Stimulated activated memory B cell treated with anti-CD40 and anti-IgM and Interleukin-4, amounts not matched to agents 10 μg/mL and 1 μg/mL and 100 μg/mL, for 72 hours (primary cell): Measurements from ENCODE around the gene INCA1.
"Not testable (repeated sequence)": the region's sequence is repeated elsewhere in the genome, so short reads cannot be mapped to it uniquely, and the experiment has no call there.

Source experiments
- ATAC-seq: fragments of 150-1000 bp; cut with Tn5 transposase; 2 replicates; pipeline ENCODE4 v1.10.0; 2021
- H3K27ac Mint-ChIP-seq: one replicate; pipeline ENCODE4 v1.8.0; 2022; ENCODE audit warnings: mild to moderate bottlenecking, mixed read lengths
- H3K27me3 Mint-ChIP-seq: one replicate; pipeline ENCODE4 v1.8.0; 2022; ENCODE audit warnings: mixed read lengths
- H3K36me3 Mint-ChIP-seq: one replicate; pipeline ENCODE4 v1.8.0; 2022; ENCODE audit warnings: mixed read lengths
- H3K4me1 Mint-ChIP-seq: one replicate; pipeline ENCODE4 v1.8.0; 2022; ENCODE audit warnings: mixed read lengths
- H3K4me3 Mint-ChIP-seq: one replicate; pipeline ENCODE4 v1.8.0; 2022; ENCODE audit warnings: mild to moderate bottlenecking, moderate library complexity, mixed read lengths
- H3K9me3 Mint-ChIP-seq: one replicate; pipeline ENCODE4 v1.8.0; 2022; ENCODE audit warnings: mixed read lengths

The INCA1 gene, protein sequence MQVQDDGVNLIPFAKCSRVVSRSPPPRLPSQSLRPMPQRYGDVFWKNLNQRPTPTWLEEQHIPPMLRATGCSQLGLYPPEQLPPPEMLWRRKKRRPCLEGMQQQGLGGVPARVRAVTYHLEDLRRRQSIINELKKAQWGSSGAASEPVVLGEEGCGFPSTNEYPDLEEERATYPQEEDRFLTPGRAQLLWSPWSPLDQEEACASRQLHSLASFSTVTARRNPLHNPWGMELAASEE

GRCh38 chr17:4997302-4998026, at the start of gene INCA1, which contains the start of gene KIF1C:
Gene INCA1, minus strand, starts transcription at chr17:4997522. Its CDS starts 3,085 bp downstream, at chr17:4994437.
Gene KIF1C, plus strand, starts transcription at chr17:4997950. Its CDS starts 2,297 bp downstream, at chr17:5000247.
- H3K4me3 Mint-ChIP-seq = peak within 1 kb of the TSS; percentile 97
- peaks cover 34% of the 10 kb centered on the region for H3K4me1 Mint-ChIP-seq
- peaks cover 10% of the 10 kb centered on the region for H3K27me3 Mint-ChIP-seq
- H3K36me3 Mint-ChIP-seq = peaks cover 23% of the 10 kb centered on the region
- no peaks in the 10 kb centered on the region for H3K9me3 Mint-ChIP-seq
- H3K27ac Mint-ChIP-seq = peak within 1 kb of the TSS; percentile 85
- ATAC-seq = peak; percentile 96

GRCh38 chr17:5045496-5045895, 48.2 kb upstream of the INCA1 start:
- H3K36me3 Mint-ChIP-seq = no peaks in the 10 kb centered on the region
- H3K9me3 Mint-ChIP-seq = no peaks in the 10 kb centered on the region
- no peak for ATAC-seq
- no peaks in the 10 kb centered on the region for H3K27me3 Mint-ChIP-seq
- H3K27ac Mint-ChIP-seq = no peak overlapping the region
- H3K4me1 Mint-ChIP-seq = peaks cover 38% of the 10 kb centered on the region
- H3K4me3 Mint-ChIP-seq = no peak overlapping the region

GRCh38 chr17:5044630-5045029, 47.3 kb upstream of the INCA1 start:
- Mint-ChIP-seq H3K36me3 (no peaks in the 10 kb centered on the region), H3K27me3 (no peaks in the 10 kb centered on the region), H3K4me1 (peaks cover 30% of the 10 kb centered on the region), H3K4me3 (no peak overlapping the region), H3K27ac (peak overlapping the region; percentile 31), H3K9me3 (no peaks in the 10 kb centered on the region)
- ATAC-seq = no peak

DNA sequence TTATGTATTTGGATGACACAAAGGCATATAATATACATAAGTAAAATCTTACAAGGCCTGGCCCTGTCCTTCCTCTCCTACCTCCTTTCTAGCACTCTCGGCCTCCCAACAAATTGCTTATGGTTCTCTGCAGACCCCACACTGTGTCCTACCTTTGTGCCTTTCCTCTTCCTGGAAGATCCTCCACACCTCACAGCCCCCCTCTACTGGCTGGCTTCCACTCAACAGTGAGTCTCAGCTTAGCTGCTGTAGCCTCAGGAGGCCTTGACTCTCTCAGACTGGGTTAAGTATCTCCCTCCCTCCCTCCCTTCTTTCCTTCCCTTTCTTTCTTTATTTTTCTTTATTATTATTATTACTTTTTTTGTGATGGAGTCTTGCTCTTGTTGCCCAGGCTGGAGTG, 46.2 kb upstream of the INCA1 start:
- no peaks in the 10 kb centered on the region for H3K27me3 Mint-ChIP-seq
- ATAC-seq = no peak
- H3K36me3 Mint-ChIP-seq = no peaks in the 10 kb centered on the region
- H3K4me1 Mint-ChIP-seq = peaks cover 23% of the 10 kb centered on the region
- no peak overlapping the region for H3K27ac Mint-ChIP-seq
- H3K9me3 Mint-ChIP-seq = no peaks in the 10 kb centered on the region
- H3K4me3 Mint-ChIP-seq = no peak overlapping the region

DNA sequence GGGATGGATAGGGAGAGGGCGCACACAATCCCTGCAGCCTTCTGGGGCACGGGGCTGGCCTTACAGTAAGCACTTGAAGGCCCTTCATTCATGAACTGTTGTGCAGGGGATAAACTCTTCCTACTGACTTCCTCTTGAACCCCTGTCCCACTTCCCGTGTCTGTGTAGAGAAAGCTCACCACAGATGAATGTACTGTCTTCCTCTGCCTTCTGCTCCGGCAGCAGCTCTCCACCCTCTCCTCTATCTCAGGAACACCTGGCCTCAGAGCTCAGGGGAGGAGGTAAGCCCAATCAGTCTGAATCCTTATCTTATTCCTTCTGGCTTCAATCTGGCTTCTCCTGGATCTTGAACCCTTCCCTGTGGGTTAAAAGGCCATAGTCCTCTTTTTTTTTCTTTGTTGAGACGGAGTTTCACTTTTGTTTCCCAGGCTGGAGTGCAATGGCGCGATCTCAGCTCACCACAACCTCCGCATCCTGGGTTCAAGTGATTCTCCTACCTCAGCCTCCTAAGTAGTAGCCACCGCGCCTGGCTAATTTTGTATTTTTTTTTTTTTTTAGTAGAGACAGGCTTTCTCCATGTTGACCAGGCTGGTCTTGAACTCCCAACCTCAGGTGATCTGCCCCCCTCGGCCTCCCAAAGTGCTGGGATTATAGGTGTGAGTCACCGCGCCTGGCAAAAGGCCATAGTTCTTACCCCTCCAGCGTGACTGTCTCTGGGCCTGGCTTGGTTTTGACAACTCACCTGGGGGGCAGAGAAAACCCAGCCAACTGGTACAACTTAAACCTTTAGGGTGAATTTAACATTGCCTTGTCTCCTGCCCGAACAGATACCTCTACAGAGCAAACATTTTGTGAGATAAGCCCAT, 45.1 kb upstream of the INCA1 start:
- H3K27me3 Mint-ChIP-seq = no peaks in the 10 kb centered on the region
- H3K36me3 Mint-ChIP-seq = no peaks in the 10 kb centered on the region
- no peak overlapping the region for H3K4me3 Mint-ChIP-seq
- peaks cover 11% of the 10 kb centered on the region for H3K4me1 Mint-ChIP-seq
- H3K9me3 Mint-ChIP-seq = no peaks in the 10 kb centered on the region
- peak overlapping the region; percentile 40 for H3K27ac Mint-ChIP-seq
- no peak for ATAC-seq

- Mint-ChIP-seq H3K27me3 (peaks cover 16% of the 10 kb centered on the region), H3K27ac (peak within 1 kb of the TSS; percentile 58), H3K4me1 (peaks cover 28% of the 10 kb centered on the region), H3K4me3 (no peak within 1 kb of the TSS), H3K9me3 (no peaks in the 10 kb centered on the region), H3K36me3 (no peaks in the 10 kb centered on the region)
- ATAC-seq = no peak
Observed at GRCh38 chr17:5035315-5035714, 38.0 kb upstream of the INCA1 start, which contains the start of gene SLC52A1. Gene SLC52A1, minus strand, starts transcription at chr17:5035426. Its CDS starts 820 bp downstream, at chr17:5034606.

DNA sequence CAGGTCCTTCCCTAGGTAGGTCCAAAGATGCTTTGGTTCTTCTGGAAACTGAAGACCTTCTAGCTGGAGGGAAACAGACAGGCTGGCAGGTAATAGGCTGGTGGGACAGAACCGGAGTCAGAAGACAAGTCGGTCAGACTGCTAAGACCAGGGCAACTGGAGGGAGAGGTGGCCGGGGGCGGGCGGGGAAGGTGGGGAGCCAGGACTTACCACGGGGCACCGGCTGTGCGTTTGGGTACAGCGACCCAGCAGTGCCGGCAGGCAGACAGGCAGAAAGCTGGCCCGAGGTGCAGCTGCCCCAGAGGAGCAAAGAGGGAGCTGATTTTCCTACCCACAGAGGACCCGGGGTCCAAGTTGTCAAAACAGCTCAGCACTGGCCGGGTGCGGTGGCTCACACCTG, 37.3 kb upstream of the INCA1 start:
- Mint-ChIP-seq H3K4me3 (no peak overlapping the region), H3K4me1 (peaks cover 28% of the 10 kb centered on the region), H3K9me3 (no peaks in the 10 kb centered on the region), H3K27ac (peak overlapping the region; percentile 58), H3K36me3 (no peaks in the 10 kb centered on the region), H3K27me3 (peaks cover 16% of the 10 kb centered on the region)
- no peak for ATAC-seq

DNA sequence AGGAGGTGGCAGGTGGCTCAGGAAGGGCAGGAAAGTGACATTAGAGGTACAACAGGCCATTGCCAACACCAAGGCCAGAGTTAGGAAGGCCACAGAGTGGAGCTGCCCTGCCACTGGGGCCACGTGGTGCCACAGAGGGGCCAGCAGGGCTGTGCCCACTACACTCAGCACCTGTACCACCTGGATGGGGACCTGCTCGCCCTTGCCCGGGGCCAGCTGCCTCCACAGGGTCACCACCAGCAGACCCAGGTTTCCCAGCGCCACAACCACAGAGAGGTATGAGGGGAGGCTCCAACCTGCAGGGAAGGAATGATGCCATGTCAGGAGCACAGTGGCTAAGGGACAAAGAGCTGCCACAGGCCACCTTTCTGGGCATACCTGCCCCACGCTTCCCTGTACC, 36.7 kb upstream of the INCA1 start:
- H3K4me3 Mint-ChIP-seq = no peak overlapping the region
- no peaks in the 10 kb centered on the region for H3K9me3 Mint-ChIP-seq
- H3K36me3 Mint-ChIP-seq = no peaks in the 10 kb centered on the region

DNA sequence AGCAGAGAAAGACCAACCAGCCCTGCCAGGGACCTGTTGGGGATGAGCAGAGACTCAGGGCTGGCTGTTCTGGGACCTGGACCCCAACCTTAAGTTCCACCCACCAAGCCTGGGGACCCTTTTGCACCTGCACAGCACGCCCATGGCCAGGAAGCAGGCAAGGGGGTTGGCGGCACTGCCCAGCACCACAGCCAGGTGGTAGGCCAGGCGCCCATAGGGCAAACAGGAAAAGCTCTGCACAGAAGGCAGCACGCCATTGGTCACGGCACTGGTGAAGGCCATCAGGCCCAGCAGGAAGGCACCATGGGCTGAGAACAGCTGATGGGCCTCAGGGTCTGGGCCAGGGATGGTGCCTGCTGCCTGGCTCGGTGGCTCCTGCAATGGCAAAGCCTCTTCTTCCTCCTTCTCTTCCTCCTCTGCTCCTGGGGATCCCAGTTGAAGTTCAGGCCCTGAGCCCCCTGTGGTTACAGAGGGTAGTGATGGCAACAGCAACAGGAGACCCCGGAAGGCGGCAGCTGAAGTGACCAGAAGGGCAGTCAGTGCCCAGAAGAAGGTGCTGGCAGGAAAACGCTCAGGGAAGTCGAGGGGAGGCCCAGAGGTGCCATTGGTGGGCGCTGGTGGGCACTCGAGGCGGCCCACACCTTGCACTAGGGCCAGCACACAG, 36.2 kb upstream of the INCA1 start:
- H3K4me1 Mint-ChIP-seq = peaks cover 28% of the 10 kb centered on the region
- no peak for ATAC-seq
- H3K36me3 Mint-ChIP-seq = no peaks in the 10 kb centered on the region
- H3K4me3 Mint-ChIP-seq = no peak overlapping the region
- H3K27me3 Mint-ChIP-seq = peaks cover 16% of the 10 kb centered on the region
- peak overlapping the region; percentile 58 for H3K27ac Mint-ChIP-seq
- no peaks in the 10 kb centered on the region for H3K9me3 Mint-ChIP-seq

More for the DNA sequence above, 36.7 kb upstream of the INCA1 start:
- ATAC-seq = no peak
- H3K4me1 Mint-ChIP-seq = peaks cover 28% of the 10 kb centered on the region
- peak overlapping the region; percentile 58 for H3K27ac Mint-ChIP-seq
- peaks cover 16% of the 10 kb centered on the region for H3K27me3 Mint-ChIP-seq

GRCh38 chr17:5032865-5033264, 35.5 kb upstream of the INCA1 start:
- ATAC-seq = no peak
- no peaks in the 10 kb centered on the region for H3K9me3 Mint-ChIP-seq
- peaks cover 16% of the 10 kb centered on the region for H3K27me3 Mint-ChIP-seq
- no peak overlapping the region for H3K4me3 Mint-ChIP-seq
- H3K4me1 Mint-ChIP-seq = peaks cover 28% of the 10 kb centered on the region
- no peaks in the 10 kb centered on the region for H3K36me3 Mint-ChIP-seq
- peak overlapping the region; percentile 78 for H3K27ac Mint-ChIP-seq

DNA sequence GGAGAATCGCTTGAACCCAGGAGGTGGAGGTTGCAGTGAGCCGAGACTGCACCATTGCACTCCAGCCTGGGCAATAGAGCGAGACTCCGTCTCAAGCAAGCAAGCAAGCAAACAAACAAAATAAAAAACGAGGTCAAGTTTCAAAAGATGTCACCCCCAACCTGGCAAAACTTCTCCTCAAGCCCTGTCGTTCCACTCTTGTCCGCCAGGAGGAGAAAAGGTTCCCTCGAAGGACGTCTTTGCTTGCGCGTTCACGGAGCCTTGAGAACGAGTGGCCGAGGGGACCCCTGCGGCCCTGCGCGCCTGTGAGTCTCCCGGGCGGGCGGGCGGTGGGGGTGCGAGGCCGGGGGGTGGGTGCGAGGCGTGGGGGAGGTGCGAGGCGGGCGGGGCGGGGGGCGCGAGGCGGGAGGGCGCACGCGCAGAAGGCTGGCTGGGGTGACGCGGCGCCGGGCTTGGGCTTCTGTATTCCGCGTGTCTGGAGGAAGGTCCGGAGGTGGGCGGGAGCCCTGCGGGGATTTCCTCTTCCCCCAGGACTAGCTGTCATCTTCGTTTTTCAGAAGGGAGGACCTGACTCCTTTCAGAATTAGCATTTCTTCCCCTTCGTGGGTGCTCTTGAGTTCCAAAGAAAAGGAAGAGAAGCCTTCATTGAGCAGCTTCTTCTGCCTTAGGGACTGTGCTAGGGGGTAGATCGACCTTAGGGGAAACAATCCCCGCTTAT, 34.2 kb upstream of the INCA1 start:
- Mint-ChIP-seq H3K4me1 (peaks cover 28% of the 10 kb centered on the region), H3K9me3 (no peaks in the 10 kb centered on the region), H3K4me3 (peak overlapping the region; percentile 80), H3K27me3 (peaks cover 16% of the 10 kb centered on the region), H3K27ac (peak overlapping the region; percentile 78), H3K36me3 (no peaks in the 10 kb centered on the region)
- peak; percentile 94 for ATAC-seq

DNA sequence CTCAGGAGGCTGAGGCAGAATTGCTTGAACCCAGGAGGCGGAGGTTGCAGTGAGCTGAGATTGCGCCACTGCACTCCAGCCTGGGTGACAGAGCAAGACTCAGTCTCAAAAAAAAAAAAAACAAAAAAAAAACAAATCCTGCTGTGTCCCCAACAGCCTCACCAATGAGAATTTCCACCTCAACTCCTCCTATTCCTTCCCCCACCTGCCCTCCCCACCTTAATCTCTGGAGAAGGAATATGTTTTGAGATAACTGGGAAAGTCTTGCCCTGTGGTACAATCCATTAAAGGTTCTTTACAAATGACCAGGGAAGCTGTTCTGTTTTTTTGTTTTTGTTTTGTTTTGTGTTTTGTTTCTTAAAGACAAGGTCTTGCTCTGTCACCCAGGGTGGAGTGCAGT, 32.8 kb upstream of the INCA1 start:
- ATAC-seq, H3K9me3 Mint-ChIP-seq, H3K36me3 Mint-ChIP-seq, H3K4me3 Mint-ChIP-seq: not testable (repeated sequence)
- Mint-ChIP-seq H3K4me1 (peaks cover 28% of the 10 kb centered on the region), H3K27me3 (peaks cover 16% of the 10 kb centered on the region), H3K27ac (peak overlapping the region; percentile 78)

DNA sequence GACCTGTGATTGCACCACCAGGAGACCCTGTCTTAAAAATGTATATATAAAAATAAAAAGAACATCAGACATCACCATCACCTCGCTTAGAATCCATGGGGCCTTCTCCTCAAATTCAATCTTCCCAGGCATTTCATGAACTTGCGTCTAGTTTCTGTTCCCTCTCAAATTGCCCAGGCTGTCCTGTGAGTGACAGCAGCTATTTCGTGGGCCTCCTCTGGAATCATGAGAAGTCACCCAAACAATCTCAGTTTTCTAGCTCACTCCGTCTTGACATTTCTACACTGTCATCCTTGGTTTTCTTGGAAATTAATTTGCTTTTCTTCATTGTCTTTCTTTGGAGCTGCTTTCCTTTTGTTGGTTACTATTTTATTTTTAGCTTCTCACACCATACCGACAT, 30.6 kb upstream of the INCA1 start:
- H3K27me3 Mint-ChIP-seq = no peaks in the 10 kb centered on the region
- peaks cover 23% of the 10 kb centered on the region for H3K4me1 Mint-ChIP-seq
- H3K27ac Mint-ChIP-seq = no peak overlapping the region
- H3K36me3 Mint-ChIP-seq = peaks cover 21% of the 10 kb centered on the region
- no peak for ATAC-seq
- no peak overlapping the region for H3K4me3 Mint-ChIP-seq
- H3K9me3 Mint-ChIP-seq = no peaks in the 10 kb centered on the region

DNA sequence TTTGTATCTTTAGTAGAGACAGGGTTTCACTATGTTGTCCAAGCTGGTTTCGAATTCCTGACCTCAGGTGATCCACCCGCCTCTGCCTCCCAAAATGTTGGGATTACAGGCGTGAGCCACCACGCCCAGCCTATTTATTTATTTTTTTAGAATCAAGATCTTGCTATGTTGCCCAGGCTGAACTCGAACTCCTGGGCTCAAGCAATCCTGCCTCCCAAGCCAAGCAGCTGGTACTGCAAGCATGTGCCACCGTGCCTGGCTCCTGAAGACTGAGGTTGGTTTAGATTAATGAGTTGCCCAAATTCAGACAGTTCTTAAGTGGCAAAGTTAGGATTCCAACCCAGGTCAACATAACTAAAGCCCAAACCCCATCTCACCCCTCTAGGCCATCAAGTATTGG, 30.0 kb upstream of the INCA1 start:
- Mint-ChIP-seq H3K4me3 (no peak overlapping the region), H3K27me3 (no peaks in the 10 kb centered on the region), H3K4me1 (peaks cover 19% of the 10 kb centered on the region), H3K27ac (no peak overlapping the region), H3K9me3 (no peaks in the 10 kb centered on the region), H3K36me3 (peaks cover 27% of the 10 kb centered on the region)
- no peak for ATAC-seq
